SK-N-MC (cell line): Measurements from ENCODE around the gene CAPN15.

Experiments used
- EZH2 ChIP-seq: fragments of 200-600 bp; sonication (generic); IDR thresholded peaks from one replicate; pipeline ENCODE4 v1.6.1; 2017; ENCODE audit warnings: antibody characterized with exemption
- POLR2AphosphoS5 ChIP-seq: IDR thresholded peaks from 2 replicates; pipeline ENCODE4 v1.6.1; 2012; ENCODE audit warnings: mild to moderate bottlenecking, low read depth, low read length, borderline replicate concordance

DNA sequence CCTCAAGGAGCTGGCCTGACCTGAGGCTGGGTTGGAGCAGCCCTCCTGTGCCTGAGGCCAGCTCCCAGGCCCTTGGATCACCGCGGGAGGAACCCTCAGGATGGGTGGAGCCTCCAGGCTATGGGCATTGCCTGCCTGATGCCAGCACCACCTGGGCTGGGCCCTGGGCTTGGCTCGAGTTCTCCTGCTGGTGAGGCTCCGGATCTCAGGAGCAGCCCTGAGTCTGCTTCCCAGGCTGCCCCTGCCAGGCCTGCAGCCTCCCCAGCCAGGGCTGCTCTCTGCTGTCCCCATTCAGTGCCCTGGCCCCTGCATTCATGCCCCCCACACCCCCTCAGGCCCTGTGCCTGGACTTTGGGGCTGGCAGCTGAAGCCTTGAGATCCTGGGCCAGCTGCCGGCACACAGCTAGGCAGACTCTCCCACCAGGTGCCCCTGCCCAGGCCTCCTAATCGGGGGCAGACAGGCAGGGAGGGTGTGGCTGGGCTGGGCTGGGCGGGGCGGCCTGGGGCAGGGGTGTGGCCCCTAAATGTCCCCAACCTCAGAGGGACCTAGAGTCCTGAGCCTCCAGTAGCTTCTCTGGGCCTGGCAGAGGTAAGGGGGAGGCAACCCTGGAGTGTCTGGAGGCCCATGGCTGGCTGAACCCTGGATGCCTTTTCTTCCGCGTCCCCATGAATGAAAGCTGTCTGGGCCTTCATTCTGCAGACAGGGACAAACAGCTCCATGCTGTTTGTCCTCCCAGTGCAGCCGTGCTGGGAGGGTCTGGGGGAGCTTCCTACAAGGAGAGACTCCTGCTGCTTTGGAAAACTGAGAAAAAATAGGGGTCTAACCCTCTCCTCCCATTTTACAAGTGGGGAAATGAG lies 41.1 kb downstream of the CAPN15 start:
- TF ChIP-seq EZH2 (no peak), POLR2AphosphoS5 (no peak)
